NCI-H526 treated with DMSO at 0.1 percent for 48 hours (cell line): ENCODE measurements around the gene METTL18.

ENCODE experiments used
- DNase-seq: peaks from one replicate; lab custom pipeline; 2025; lab: John Stamatoyannopoulos, UW

The METTL18 gene

GRCh38 chr1:169785267-169785666, 9.4 kb downstream of the METTL18 start:
- no peak for DNase-seq

GRCh38 chr1:169784102-169784501, 10.6 kb downstream of the METTL18 start:
- DNase-seq: no peak

GRCh38 chr1:169782596-169782995, 12.1 kb downstream of the METTL18 start:
- no peak for DNase-seq

GRCh38 chr1:169779970-169780369, 14.7 kb downstream of the METTL18 start:
- DNase-seq: no peak

- no peak for DNase-seq
These were observed 15.6 kb downstream of the METTL18 start for GRCh38 chr1:169779150-169779549.

GRCh38 chr1:169776440-169776839, 18.3 kb downstream of the METTL18 start:
- DNase-seq: no peak

- DNase-seq: no peak
These were observed 26.5 kb downstream of the METTL18 start for GRCh38 chr1:169768161-169768560.

GRCh38 chr1:169765580-169766331, 29.0 kb downstream of the METTL18 start:
- no peak for DNase-seq

GRCh38 chr1:169764919-169765318, 29.8 kb downstream of the METTL18 start:
- no peak for DNase-seq

GRCh38 chr1:169762699-169763098, 32.0 kb downstream of the METTL18 start:
- no peak for DNase-seq

GRCh38 chr1:169759038-169759437, 35.7 kb downstream of the METTL18 start:
- DNase-seq: no peak

- no peak for DNase-seq
These were observed 41.2 kb downstream of the METTL18 start for GRCh38 chr1:169753549-169753948.

- DNase-seq: no peak
These were observed 44.7 kb downstream of the METTL18 start for GRCh38 chr1:169750041-169750440.

GRCh38 chr1:169746550-169746949, 48.2 kb downstream of the METTL18 start:
- no peak for DNase-seq

GRCh38 chr1:169745015-169745861, 49.5 kb downstream of the METTL18 start:
- no peak for DNase-seq
